ENCODE measurements around the gene CCHCR1. TPM values are rescaled to one million over a fixed set of nuclear protein-coding genes. Genes with fewer than 3 reads are reported as not detected.

Gene CCHCR1
- total and polyA plus RNA-seq, 2 of the 8 experiments (the other 6 are each of a cell fraction or from before 2014, with no cell fraction given), result 20.9 to 38.0 TPM

DNA sequence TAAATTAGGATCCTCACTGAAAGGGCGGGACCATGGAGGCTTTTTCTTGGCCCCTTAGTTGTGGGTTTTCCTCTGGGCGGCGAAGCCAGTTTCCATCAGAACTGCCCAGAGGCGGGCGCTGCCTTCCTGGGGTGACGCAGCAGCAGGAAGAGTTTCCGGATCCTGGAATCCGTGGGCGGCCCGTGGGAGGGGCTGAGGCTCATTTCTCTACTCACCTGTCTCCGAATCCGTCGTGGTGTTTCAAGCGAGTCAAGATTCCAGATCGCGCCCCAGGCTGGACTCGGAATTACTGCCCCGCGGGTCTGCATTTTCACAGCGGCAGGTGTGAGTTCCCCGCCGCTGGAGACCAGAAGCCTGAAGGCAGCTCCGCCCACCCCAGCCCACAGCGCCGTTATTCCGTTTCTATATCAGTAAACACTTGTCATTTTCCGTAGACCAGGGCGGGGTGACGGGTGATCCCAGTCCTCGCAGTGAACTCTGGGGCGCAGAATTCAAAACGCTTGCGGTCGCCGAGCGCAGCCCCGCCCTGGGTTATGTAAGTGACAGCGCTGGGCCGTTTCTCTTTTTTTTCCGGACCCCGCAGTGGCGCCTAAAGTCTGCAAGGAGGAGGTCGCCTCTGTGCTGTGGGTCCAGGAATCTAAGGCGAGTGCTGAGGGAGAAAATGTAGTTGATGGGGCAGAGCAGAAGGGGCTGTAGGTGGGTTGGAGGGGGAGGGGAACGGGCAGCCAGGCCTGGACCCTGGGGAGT is 40.1 kb upstream of the CCHCR1 start (continued):
- TF ChIP-seq GABPA (IDR thresholded peaks at IDR 0.05; ENCODE audit: borderline replicate concordance, insufficient read depth, low read length), result no peak
- 0 out of 2 replicates have a peak, but pooled peaks have one; percentile 41 for TF ChIP-seq PHF8 (conservative IDR thresholded peaks at IDR 0.05; ENCODE audit: low read depth, low read length)
- peak; percentile 53 for TF ChIP-seq ASH2L (IDR thresholded peaks at IDR 0.05; ENCODE audit: low read length)
- no peak for TF ChIP-seq EP300 (IDR thresholded peaks at IDR 0.05; ENCODE audit: borderline replicate concordance in 1 of 2, low read depth in 2 of 2, low read length in 2 of 2)
- no peak for TF ChIP-seq JUN (IDR thresholded peaks at IDR 0.05; ENCODE audit: low read depth, low read length)
- TF ChIP-seq MAFK (IDR thresholded peaks at IDR 0.05; ENCODE audit: low read depth, low read length), result no peak
- TF ChIP-seq POU5F1 (IDR thresholded peaks at IDR 0.05; ENCODE audit: low read depth, low read length), result no peak
- 0 out of 2 replicates have a peak, but pooled peaks have one; percentile 29 for TF ChIP-seq TAF1 (IDR thresholded peaks at IDR 0.05; ENCODE audit: low read depth, low read length)
- TF ChIP-seq SIN3A (conservative IDR thresholded peaks at IDR 0.05 in 1 of 2, IDR thresholded peaks at IDR 0.05 in 1 of 2; ENCODE audit: low read depth in 1 of 2, low read length in 2 of 2), result peak in 1 of 2 experiments; percentile 80; a peak in 2 of 4 replicates
- TF ChIP-seq KDM4A (IDR thresholded peaks at IDR 0.05; ENCODE audit: low read depth, low read length, severe bottlenecking), result peak; percentile 63
